Upper lobe of left lung (tissue), 4 donors: ENCODE results near the gene HCK.

Source experiments
- POLR2A ChIP-seq, 4 donors: fragments of 450-650 bp; IDR thresholded peaks; one replicate each; pipeline ENCODE4 v1.5.1; 2016 to 2017; ENCODE audit warnings: antibody characterized with exemption in 4 of 4, mild to moderate bottlenecking in 2 of 4
- TF ChIP-seq, protein P1 (sequence below), 6 experiments: fragments of 450-650 bp in 4 of 6; fragments of 200-600 bp in 2 of 6; sonication (generic) in 2 of 6; IDR thresholded peaks; one replicate each; pipeline ENCODE4 v1.5.1; 2016 to 2019; ENCODE audit warnings: antibody characterized with exemption in 6 of 6

- TF ChIP-seq, protein P1, sequence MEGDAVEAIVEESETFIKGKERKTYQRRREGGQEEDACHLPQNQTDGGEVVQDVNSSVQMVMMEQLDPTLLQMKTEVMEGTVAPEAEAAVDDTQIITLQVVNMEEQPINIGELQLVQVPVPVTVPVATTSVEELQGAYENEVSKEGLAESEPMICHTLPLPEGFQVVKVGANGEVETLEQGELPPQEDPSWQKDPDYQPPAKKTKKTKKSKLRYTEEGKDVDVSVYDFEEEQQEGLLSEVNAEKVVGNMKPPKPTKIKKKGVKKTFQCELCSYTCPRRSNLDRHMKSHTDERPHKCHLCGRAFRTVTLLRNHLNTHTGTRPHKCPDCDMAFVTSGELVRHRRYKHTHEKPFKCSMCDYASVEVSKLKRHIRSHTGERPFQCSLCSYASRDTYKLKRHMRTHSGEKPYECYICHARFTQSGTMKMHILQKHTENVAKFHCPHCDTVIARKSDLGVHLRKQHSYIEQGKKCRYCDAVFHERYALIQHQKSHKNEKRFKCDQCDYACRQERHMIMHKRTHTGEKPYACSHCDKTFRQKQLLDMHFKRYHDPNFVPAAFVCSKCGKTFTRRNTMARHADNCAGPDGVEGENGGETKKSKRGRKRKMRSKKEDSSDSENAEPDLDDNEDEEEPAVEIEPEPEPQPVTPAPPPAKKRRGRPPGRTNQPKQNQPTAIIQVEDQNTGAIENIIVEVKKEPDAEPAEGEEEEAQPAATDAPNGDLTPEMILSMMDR (IDR thresholded peaks at IDR 0.05) = no peak
- TF ChIP-seq POLR2A (IDR thresholded peaks at IDR 0.05) = no peak
Observed at GRCh38 chr20:32062776-32063170, 10.7 kb downstream of the HCK start.
